Endodermal cell (in vitro differentiated cells): ENCODE data around the gene ATXN10. TPM values are rescaled to one million over a fixed set of nuclear protein-coding genes. Genes with fewer than 3 reads are reported as not detected.

Experiments used
- DNase-seq: peaks from one replicate; pipeline ENCODE4 v3.0.0-alpha.2; 2017
- H3K27ac ChIP-seq: 2 replicates; pipeline ENCODE4 v1.5.1; 2013; ENCODE audit warnings: mild to moderate bottlenecking, low read depth, low read length, moderate library complexity
- H3K27me3 ChIP-seq: 2 replicates; pipeline ENCODE4 v1.6.1; 2013; ENCODE audit warnings: mild to moderate bottlenecking, low read length, moderate library complexity; ENCODE audit not compliant: insufficient read depth, control insufficient read depth, poor library complexity, severe bottlenecking
- H3K36me3 ChIP-seq: 2 replicates; pipeline ENCODE4 v1.7.0; 2013; ENCODE audit warnings: mild to moderate bottlenecking, low read length, moderate library complexity; ENCODE audit not compliant: control insufficient read depth, insufficient read depth
- H3K4me1 ChIP-seq: one replicate; pipeline ENCODE4 v1.7.0; 2013; ENCODE audit warnings: low read length; ENCODE audit not compliant: control insufficient read depth, insufficient read depth
- H3K4me3 ChIP-seq: 2 replicates; pipeline ENCODE4 v1.5.1; 2013; ENCODE audit warnings: mild to moderate bottlenecking, low read length, moderate library complexity
- H3K9ac ChIP-seq: 2 replicates; pipeline ENCODE4 v1.6.1; 2013; ENCODE audit warnings: mild to moderate bottlenecking, low read length, moderate library complexity; ENCODE audit not compliant: poor library complexity, severe bottlenecking; ENCODE audit errors: extremely low read depth
- H3K9me3 ChIP-seq: 2 replicates; pipeline ENCODE4 v1.6.1; 2013; ENCODE audit warnings: mild to moderate bottlenecking, low read length, moderate library complexity; ENCODE audit not compliant: control insufficient read depth
- H3K27ac Mint-ChIP-seq: 2 replicates; pipeline ENCODE4 v1.8.0; 2020; ENCODE audit warnings: mixed read lengths
- H3K27me3 Mint-ChIP-seq: 2 replicates; pipeline ENCODE4 v1.8.0; 2021; ENCODE audit warnings: mild to moderate bottlenecking, mixed read lengths; ENCODE audit not compliant: insufficient read depth
- H3K36me3 Mint-ChIP-seq: 2 replicates; pipeline ENCODE4 v1.8.0; 2020; ENCODE audit warnings: low read depth, mixed read lengths
- H3K4me1 Mint-ChIP-seq: 2 replicates; pipeline ENCODE4 v1.8.0; 2020; ENCODE audit warnings: mixed read lengths
- H3K4me3 Mint-ChIP-seq: 2 replicates; pipeline ENCODE4 v1.8.0; 2020; ENCODE audit warnings: mild to moderate bottlenecking, moderate library complexity, mixed read lengths
- H3K9me3 Mint-ChIP-seq: 2 replicates; pipeline ENCODE4 v1.8.0; 2020; ENCODE audit warnings: mild to moderate bottlenecking, mixed read lengths
- WGBS, 2 experiments: methylation state at CpG; one replicate each; pipeline versions ENCODE4 v1.1.5 to v1.1.7; 2013; ENCODE audit warnings: missing lambda C conversion rate in 2 of 2, mixed read lengths in 1 of 2; ENCODE audit not compliant: insufficient coverage in 1 of 2, insufficient read length in 1 of 2; 5-methylcytosine and 5-hydroxymethylcytosine counted together
- total RNA-seq, 2 donors: library from RNA; stranded (reverse); fragmentation: NEBNext Ultra II Directional in 1 of 2; extraction: Animal tissue kit (Norgen Biotek cat#: 25700) in 1 of 2; gene quantifications; 2 replicates in 1 of 2; 3 replicates in 1 of 2; pipeline ENCODE4 v1.2.1, GENCODE V29; 2021
- TF ChIP-seq, protein P1 (sequence below): fragments of 200-600 bp; sonication (generic); conservative IDR thresholded peaks from 2 replicates; pipeline ENCODE4 v1.5.0; 2021; ENCODE audit warnings: antibody characterized with exemption, mild to moderate bottlenecking

ATXN10 gene
- total RNA-seq, 2 donors from 2014 or later, result 223 to 266 TPM

DNA sequence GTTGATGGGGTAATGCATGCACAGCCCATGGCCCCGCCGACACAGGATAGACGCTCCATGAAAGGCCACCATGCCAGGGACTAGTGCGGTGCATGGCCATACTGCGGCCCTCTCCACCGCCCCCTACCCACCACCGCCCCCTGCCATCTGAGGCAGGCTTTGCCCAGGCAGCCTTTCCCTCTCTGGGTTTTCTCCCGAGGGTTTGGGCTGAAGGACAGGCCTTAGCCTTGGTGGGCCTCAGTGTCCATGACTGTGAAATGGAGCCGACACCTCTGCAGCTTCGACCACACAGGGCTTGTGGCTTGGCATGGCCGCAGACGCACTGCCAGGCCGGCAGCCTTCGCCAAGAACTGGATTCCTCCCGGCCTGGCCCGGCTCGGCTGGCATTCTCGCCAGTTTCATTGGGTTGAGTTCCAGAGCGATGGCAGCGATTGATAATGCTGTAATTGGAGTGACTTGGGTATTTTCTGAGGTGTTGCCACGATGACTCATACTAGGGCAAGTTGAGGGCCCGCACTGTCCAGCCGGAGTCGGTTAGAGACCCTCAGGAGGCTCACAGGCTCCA, 194.0 kb downstream of the ATXN10 start:
- Histone ChIP-seq H3K4me3 (no peak overlapping the region), H3K9ac (no peak overlapping the region), H3K27me3 (peaks cover 58% of the 10 kb centered on the region), H3K4me1 (no peaks in the 10 kb centered on the region), H3K27ac (no peak overlapping the region), H3K36me3 (no peaks in the 10 kb centered on the region), H3K9me3 (no peaks in the 10 kb centered on the region)
- Mint-ChIP-seq H3K4me1 (peaks cover 11% of the 10 kb centered on the region), H3K27me3 (peaks cover 59% of the 10 kb centered on the region), H3K36me3 (no peaks in the 10 kb centered on the region), H3K9me3 (no peaks in the 10 kb centered on the region), H3K27ac (no peak overlapping the region), H3K4me3 (peak overlapping the region; percentile 36)
- peak; percentile 64 for DNase-seq
- 95 to 96% methylated on average over 23 to 24 of the region's 24 CpGs for WGBS, 2 experiments
- TF ChIP-seq, protein P1, sequence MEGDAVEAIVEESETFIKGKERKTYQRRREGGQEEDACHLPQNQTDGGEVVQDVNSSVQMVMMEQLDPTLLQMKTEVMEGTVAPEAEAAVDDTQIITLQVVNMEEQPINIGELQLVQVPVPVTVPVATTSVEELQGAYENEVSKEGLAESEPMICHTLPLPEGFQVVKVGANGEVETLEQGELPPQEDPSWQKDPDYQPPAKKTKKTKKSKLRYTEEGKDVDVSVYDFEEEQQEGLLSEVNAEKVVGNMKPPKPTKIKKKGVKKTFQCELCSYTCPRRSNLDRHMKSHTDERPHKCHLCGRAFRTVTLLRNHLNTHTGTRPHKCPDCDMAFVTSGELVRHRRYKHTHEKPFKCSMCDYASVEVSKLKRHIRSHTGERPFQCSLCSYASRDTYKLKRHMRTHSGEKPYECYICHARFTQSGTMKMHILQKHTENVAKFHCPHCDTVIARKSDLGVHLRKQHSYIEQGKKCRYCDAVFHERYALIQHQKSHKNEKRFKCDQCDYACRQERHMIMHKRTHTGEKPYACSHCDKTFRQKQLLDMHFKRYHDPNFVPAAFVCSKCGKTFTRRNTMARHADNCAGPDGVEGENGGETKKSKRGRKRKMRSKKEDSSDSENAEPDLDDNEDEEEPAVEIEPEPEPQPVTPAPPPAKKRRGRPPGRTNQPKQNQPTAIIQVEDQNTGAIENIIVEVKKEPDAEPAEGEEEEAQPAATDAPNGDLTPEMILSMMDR, result peak; percentile 52

DNA sequence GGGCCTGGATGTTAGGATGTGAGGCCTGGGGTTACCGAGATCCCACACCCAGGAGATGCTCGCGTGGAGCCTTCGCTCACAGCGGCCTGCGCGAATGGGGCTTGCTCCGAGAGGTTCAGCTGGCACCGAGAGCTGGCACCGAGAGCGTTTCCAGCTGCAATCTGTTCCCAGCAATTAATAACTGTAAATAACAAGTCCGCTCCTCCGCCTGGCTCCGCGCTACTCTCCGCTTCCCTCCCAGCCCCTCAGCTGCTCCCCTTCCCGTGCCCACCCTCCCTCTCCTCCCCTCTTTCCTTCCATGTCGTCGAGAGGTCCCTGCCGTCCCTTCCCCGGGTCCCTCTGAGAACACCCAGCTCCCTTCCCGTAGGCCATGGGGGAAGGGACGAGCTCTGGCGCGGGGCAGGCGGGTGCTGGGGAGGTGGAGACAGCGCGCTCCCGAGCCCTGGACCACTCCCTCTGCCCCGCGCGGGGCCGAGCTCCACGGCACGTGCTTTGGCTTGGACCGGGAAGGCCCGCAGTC, 194.6 kb downstream of the ATXN10 start:
- Mint-ChIP-seq H3K36me3 (no peaks in the 10 kb centered on the region), H3K9me3 (no peaks in the 10 kb centered on the region), H3K4me3 (peak overlapping the region; percentile 36), H3K27ac (no peak overlapping the region), H3K27me3 (peaks cover 61% of the 10 kb centered on the region), H3K4me1 (peaks cover 11% of the 10 kb centered on the region)
- H3K4me1 ChIP-seq, result no peaks in the 10 kb centered on the region
- no peaks in the 10 kb centered on the region for H3K36me3 ChIP-seq
- TF ChIP-seq, protein P1, result no peak
- H3K9me3 ChIP-seq, result no peaks in the 10 kb centered on the region
- H3K27me3 ChIP-seq, result peaks cover 58% of the 10 kb centered on the region
- 54 to 74% methylated on average over 19 to 37 of the region's 37 CpGs for WGBS, 2 experiments
- H3K4me3 ChIP-seq, result no peak overlapping the region
- H3K9ac ChIP-seq, result no peak overlapping the region
- no peak overlapping the region for H3K27ac ChIP-seq
- DNase-seq, result peak; percentile 60

DNA sequence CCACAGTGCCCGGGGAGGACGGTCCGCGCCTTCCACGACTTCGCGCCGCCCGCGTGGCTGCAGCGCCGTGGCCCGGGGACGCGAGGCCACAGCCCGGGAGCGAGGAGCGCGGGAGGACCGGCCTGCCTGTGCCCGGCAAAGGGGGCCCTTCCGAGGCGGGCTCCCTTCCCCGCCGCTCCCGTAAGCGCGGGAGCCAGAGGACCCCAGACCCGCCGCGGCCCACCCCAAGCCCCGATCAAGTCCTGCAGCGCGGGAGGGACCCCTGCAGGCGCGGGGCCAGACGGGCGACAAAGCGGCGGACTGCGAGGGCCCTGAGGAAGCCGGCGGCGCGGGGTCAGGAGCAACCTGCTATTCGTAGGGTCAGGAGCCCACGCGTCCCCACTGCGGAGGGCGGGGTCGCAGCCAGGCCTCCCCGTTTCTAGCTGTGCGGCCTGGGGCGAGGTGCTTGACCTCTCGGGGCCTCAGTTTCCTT, 195.0 kb downstream of the ATXN10 start:
- WGBS, 2 experiments, result 10 to 11% methylated on average over 26 to 55 of the region's 55 CpGs
- Mint-ChIP-seq H3K4me3 (peak overlapping the region; percentile 47), H3K4me1 (peaks cover 11% of the 10 kb centered on the region), H3K9me3 (no peaks in the 10 kb centered on the region), H3K27ac (no peak overlapping the region), H3K36me3 (no peaks in the 10 kb centered on the region), H3K27me3 (peaks cover 60% of the 10 kb centered on the region)
- no peak for DNase-seq
- TF ChIP-seq, protein P1, result no peak
- no peaks in the 10 kb centered on the region for H3K9me3 ChIP-seq
- no peaks in the 10 kb centered on the region for H3K36me3 ChIP-seq
- H3K9ac ChIP-seq, result no peak overlapping the region
- H3K27me3 ChIP-seq, result peaks cover 58% of the 10 kb centered on the region
- no peak overlapping the region for H3K27ac ChIP-seq
- H3K4me1 ChIP-seq, result no peaks in the 10 kb centered on the region
- H3K4me3 ChIP-seq, result peak overlapping the region; percentile 60
